Amygdala (tissue), 56 donors: ENCODE results near the gene PALM3.

ENCODE experiments used
- DNase-seq, 56 donors: peaks; one replicate each; lab custom pipeline; 2025; lab: John Stamatoyannopoulos, UW

Gene PALM3

DNA sequence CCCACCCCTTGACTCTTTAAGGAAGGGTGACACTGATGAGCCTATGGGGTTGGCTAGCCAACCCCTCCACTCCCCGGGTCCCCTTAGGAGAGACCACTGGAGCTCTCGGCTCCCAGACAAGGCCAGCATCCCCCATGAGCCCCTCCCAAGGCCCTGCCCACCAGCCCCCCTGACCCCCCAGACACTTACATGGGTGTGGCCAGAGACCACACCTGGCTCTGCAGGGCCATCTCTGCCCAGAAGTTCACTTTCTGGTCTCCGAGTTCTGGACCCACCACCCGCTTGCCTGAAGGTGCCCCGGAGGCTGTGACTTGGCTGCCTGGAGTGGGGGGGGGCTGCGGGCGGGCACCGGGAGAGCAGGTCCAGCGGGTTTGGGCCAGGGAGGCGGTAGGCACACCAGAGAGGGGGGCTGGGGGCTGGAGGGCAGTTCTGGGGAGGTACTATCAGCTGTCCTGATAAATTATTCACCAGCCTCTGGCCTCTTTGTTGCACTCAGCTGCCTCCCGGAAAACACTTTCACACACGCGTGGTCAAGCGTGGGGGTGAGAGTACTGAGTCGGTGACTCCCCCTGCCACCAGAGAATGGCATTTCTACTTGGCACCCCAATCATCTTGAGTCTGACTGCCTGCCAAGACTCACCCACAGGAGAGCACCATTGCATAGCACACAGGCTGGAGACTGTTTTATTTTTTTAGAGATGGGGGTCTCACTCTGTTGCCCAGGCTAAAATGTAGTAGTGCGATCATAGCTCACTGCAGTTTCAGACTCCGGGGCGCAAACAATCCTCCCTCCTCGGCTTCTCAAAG is at the start of gene PALM3:
Gene PALM3 (minus strand): TSS at position 326 of the 807 bp plus-strand sequence. CDS start 96 bp downstream, at position 230.
- no peak for DNase-seq

GRCh38 chr19:14111486-14111885 is 49.6 kb upstream of the PALM3 start:
- DNase-seq: no peak

GRCh38 chr19:14110650-14111049 is 48.8 kb upstream of the PALM3 start:
- no peak for DNase-seq

DNA sequence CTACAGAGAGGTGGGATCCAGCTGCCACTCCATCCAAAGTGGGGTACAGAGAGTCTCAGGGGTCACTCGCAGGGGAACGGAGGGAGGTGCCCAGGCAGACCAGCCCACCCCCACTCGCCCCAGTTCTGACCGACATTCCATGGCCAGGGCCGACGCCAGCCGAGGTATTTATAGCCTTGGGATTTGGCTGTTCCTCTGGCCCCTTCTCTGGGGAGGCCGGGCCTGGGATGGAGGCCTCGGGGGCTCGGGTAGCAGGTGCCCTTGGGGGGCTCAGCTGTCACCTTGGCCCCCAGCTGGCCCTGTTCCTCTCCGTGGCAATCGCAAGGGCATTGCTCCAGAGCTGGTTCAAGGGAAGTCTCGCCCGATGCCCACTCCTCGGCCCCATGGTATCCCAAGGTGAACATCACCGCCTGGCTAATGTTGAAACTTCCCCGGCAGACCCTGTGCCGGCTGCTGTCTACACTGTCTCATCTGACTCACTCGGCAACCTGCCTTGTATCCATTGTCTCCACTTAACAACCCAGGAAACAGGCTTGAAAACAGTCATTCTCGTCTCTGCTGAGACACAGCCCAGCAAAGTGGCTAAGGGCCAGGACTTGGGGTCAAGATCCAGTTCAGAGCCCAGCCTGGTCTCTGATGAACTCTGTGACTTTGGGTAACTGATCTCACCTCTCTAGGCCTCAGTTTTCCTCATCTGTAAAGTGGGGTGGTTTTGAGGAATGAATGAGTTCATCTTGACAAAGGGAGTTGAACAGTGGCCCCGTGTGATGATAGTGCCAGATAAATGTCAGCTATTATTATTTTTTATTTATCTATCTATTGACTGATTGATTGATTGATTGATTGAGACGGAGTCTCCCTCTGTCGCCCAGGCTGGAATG is 45.9 kb upstream of the PALM3 start:
- no peak for DNase-seq

DNA sequence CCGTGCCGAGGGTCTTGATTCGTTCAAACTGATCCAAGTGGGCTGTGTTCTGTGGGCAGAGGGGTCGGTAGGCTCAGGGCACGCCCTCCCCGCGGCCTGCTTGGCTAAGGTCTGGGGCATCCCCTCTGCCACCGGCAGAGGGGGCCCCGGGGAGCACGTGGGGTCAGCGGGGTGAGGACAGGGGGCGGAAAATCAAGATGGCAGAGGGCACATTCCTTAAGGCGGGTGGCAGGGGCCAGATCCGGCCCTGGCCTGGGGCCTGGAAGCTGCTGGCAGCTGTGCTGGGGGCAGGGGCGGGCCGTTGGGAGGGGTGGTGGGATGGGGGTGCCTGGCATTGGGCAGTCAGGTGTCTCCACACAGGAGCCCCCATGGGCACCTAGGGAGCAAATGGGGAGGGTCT is 45.0 kb upstream of the PALM3 start:
- DNase-seq: no peak

- DNase-seq: no peak
Measured at GRCh38 chr19:14105680-14106079, 43.8 kb upstream of the PALM3 start.

DNA sequence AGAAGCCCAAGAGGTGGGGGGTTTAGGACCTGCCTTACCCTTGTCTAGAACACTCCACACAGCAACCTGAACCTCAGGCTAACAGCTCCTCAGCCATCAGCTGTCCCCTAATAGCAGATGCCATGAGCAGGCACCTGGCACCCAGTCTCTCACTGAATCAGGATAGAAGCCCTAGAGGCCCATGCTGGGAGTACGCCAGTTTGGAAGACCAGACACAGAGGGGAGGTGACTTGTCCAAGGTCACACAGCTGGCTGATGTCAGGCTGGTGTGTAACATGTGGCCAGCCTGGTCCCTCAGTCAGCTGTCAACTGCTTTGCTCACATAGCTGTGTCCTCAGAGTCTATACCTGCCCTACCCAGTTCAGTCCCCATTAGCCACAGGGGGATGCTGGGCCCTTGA is 41.4 kb upstream of the PALM3 start:
- no peak for DNase-seq

- DNase-seq: no peak
Measured at GRCh38 chr19:14102756-14103155, 40.9 kb upstream of the PALM3 start.

- no peak for DNase-seq
Measured at GRCh38 chr19:14102102-14102696, 40.3 kb upstream of the PALM3 start.

DNA sequence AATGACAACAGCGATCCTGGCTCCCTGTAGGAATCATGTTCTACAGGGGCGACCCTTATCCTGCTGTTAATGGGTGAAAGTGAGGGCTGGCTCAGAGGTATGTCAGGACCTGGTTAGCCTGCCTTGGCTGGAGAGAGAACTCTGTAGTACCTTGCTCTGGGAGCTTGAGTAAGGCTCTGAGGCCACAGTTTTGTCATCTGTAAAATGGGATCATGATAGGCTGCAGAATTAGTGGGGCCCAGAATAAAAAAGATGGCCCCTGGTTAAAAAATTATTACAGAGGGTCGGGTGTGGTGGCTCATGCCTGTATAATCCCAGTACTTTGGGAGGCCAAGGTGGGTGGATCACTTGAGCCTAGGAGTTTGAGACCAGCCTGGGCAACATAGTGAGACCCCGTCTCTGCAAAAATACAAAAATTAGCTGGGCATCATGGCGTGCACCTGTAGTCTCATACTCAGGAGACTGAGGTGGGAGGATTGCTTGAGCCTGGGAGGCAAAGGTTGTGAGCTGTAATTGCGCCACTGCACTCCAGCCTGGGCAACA is 39.2 kb upstream of the PALM3 start:
- DNase-seq: no peak

DNA sequence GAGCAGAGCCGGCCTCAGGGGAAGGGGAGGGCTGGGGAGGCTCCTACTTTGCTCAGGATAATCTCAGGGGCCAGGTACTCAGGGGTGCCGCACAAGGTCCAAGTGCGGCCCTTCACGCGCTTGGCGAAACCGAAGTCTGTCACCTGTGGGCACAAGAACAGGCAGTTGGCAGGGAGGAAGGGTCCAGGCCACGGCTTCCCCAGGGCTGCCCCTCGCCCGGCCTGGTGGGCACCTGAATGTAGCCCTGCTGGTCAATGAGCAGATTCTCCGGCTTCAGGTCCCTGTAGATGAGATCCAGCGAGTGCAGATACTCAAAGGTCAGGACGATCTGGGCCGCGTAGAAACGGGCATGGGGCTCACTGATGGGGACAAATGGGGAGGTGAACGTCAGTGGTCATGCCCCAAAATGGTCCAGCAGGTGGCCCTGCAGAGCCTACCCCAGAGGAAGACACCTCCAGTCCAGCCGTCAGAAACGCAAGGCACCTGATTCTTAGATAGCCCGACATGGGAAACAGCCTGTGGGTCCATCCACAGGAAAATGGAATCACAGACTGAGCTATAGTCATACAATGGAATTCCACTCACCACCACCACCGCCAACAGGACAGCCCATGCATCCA is 35.8 kb upstream of the PALM3 start:
- no peak for DNase-seq

DNA sequence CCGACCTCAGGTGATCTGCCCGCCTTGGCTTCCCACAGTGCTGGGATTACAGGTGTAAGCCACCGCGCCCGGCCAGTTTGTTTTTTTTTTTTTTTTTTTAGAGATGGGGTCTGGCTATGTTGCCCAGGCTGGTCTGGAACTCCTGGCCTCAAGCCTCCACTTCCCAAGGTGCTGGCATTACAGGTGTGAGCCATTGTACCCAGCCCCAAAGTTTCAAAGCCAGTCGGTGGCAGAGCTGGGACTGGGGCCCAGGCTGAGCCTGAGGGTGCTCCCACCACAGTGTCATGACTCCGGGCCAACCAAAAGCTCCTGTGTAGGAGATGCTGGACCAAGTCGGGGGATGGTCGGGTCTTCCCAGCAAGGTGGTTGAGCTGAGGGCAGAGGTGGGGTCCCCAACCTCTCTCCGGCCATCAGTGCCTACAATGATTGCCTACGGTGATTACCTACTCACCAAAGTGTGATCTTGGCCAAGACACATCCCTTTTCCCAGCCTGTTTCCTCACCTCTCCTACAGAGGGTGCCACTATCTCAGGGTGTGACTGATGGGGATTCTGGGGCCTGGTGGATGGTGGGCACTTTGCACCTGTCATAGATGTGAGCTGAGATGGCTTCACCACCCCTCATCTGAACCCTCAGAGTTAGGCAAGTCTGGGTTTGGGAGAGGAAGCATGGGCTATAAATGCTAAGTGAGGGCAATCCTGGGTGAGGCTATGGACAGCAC is 34.6 kb upstream of the PALM3 start:
- no peak for DNase-seq

DNA sequence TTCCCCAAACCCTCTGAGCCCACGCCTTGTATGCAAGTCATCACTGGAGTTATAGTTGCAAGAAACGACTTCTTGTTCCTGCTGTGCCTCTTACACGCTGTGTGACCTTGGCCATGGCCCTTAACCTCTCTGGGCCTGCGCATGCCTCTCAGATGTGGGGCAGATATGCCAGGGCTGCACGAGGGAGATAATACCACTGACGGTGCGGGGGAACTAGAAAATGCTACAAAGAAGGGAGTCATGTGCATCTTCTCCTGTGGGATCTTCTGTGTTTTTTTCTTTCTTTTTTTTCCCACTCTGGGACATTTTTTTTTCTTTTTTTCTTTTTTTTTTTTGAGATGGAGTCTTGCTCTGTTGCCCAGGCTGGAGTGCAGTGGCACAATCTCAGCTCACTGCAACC is 33.0 kb upstream of the PALM3 start:
- no peak for DNase-seq

DNA sequence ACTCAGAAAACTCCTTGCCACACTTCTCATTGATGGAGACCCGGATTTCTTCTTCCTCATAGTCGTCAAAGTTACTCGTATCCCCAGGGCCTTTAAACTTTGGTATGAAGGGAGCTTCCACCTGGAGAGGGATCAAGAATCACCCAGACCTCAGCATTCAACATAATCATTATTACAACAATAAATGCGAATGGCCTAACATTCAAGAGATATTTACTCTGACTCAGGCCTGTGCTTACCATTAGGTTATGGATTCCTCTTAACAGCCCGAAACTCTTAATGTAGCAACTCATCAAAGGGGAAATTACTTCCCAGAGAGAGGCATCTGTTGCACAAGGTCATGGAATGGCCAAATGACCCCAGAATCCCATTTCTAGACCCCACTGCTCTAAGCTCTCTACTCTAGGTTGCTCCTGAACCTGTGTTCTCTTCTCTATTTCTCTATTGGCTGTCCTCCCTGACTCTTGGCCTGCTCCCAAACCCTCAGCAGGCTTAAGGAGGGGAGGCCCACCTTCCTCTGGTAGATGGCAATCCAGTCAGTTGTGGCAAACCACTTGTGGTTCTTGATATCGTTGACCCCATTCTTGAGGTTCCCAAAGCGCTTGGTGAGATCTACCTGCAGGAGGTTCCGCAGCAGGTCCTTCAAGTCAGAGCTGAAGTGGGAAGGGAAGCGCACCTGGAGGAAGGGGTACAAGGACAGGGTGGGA is 31.4 kb upstream of the PALM3 start:
- DNase-seq: no peak

- DNase-seq: peak in 3 of 56 donors; percentile 7 to 42 (median 30)
Measured at GRCh38 chr19:14091813-14092462, 30.1 kb upstream of the PALM3 start.

DNA sequence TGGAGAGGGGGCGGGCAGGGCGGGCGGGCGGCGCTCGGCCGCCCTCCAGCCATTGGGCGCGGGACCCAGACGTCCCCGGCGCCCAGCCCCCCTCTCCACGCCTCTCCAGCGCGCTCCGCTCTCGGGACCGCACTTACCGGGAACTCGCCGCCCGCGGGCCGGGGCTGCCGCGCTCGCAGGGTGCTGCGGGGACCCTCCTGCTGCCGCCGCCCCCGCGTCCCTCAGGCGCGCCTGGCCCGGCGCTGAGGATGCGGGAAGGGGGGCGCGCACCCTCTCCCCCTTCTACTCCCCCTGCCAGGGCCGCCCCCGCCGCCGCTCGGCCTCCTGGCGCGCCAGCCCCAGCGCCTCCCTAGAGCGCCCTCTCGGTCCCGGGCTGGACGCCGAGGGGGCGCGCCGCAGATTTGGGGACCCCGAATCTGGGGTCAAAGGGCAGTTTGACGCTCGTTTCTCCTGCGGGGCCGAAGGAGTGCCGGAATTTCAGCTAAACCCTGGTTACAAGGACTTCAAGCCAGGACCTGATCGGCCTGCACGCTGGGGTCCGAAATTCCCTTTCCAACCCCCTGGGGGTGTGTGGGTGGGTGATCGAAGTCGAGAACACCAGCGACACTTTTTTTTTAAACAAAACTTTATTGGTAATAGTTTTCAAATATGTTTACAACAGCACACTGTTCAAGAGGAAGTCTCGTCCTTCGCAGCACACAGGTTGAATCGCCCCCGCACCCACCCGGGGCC is 29.4 kb upstream of the PALM3 start:
- DNase-seq: peak in 38 of 56 donors; percentile 42 to 90 (median 80)

- DNase-seq: peak in 55 of 56 donors; percentile 31 to 91 (median 79)
Measured at GRCh38 chr19:14090509-14091080, 28.7 kb upstream of the PALM3 start, which contains the start of gene SAMD1. TSS of gene SAMD1 (minus strand) at chr19:14090751.
